GM21576 (cell line): Measurements from ENCODE around the gene GRM7.

Source experiments
- ATAC-seq: cut with Tn5 transposase; IDR thresholded peaks from one replicate; pipeline ENCODE4 v1.9.1; 2021; ENCODE audit warnings: mild to moderate bottlenecking, moderate library complexity; ENCODE audit not compliant: unreplicated experiment

Gene GRM7

DNA sequence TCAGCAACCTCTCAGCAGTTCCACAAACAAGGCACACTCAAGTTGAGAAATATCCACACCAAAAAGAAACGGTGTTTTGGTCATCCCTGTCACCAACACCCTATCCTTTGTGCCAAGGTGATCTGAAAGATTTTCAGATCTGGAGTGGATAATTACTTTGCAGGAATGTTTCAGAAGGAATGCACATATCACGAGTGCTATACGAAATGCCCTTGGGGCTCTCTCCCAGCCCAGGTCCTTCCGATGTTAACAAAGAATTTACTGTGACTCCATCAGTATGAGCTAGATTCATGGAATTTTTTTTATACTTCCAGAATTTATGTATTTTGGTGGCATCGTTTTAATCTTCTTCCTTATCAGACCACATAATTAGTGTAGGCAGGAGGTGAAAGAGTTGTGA is 105.0 kb downstream of the GRM7 start:
- no peak for ATAC-seq

DNA sequence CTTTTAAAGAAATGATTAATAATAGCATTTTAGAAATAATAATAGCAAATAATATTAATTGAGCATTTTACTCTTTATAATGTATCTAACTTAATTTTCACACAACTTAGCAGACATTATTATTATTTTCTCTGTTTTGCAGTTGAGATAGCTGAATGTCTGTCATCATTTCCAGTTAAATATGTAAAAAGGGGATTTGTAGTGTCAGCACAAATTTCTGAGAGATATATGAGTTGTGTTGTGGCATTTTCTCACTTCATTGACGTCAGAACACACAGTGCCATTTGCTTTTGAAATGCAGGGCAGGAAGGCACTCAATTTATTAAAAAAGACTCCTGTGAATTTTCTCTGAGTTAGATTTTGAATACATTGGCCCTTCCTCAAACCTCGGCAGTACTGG is 111.0 kb downstream of the GRM7 start:
- no peak for ATAC-seq

DNA sequence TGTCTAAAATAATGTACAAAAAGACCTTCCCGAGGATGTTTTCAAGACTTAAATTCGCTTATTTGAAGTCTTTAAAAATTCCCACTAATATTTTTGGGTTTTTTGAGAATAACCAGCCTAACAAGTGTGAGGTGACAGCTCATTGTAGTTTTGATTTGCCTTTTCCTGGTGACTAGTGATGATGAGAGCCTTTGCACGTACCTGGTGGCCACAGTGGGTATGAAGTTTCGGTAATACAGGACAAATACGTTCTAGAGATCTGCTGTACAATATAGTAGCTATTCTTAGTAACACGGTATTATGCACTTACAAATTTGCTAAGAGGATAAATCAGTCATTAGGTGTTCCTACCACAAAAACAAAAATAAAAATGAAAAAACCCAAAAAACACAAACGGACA is 124.9 kb downstream of the GRM7 start:
- no peak for ATAC-seq

DNA sequence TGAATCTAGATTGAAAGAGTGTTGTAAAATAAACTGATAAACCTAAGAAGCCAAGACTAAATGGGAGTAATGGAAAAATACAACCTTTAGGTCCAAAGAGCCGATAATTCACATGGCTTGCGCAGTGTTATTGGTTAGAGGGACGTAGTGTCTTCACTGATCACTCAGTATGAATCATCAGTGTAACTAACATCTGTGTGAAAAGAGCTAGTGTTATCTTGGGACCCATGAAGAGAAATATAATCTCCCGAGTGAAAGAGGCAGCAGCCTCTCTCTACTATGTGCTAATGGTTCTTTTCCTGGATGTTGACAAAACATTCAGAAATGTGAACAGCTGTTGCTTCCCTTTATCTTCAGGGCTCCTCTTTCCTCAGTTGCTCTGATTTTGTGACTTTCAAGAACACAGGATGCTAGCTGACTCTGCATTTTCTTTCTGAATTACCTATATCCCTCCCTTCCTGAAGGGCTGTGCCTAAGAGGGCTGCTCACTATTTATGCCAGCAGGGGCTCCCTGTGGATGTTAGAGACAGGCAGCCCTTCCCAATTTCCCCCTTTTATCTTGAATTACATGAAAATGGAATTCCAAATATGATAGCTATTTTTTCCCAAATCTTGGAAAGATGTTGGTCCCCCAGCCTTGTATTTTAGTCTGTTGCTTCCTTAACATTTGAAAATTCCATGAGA is 128.8 kb downstream of the GRM7 start:
- ATAC-seq = no peak

DNA sequence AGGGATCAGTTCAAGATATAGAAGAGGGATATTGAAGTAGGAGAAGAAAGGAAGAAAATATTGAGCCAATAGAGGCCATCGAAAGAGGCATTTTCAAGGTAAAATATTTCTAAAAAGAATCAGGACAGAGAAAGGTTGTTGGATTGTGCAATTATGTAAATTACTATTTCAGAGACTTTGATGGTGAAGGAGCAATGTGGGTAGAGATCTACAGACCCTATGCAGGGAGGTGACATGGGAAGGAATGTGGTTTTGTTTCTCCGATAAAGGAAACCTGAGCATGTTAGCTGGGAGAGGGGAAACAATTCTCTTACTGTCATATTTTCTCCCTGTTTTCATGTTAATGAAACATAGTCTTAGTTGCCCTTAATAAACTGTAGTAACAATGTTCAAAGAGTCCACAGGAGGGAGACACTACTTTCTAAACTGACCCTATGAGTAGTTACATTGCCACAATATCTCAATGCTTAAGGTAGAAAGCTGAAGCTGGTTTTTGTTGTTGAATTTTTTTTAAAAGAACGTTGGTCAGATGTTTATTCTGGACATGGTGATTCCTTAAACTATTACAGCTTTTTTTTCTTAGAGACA is 133.3 kb downstream of the GRM7 start:
- ATAC-seq = no peak

DNA sequence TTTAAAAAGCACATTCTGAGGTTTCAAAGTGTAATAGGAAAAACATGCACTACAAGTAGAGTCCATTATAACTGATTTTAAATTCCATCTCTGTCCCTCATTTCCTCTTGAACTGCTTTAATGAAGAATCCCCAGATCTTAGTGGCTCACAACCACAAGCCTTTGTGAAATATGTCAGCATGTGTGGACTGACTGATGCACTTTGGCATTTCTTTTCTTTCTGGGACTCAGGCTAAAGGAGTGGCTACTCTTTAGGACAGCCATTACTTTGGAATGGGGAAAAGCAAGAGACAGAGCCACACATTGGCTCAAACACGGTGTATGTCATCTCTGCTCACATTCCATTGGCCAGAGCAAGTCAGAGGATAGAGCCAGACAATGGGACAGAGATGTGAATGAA is 139.6 kb downstream of the GRM7 start:
- no peak for ATAC-seq

DNA sequence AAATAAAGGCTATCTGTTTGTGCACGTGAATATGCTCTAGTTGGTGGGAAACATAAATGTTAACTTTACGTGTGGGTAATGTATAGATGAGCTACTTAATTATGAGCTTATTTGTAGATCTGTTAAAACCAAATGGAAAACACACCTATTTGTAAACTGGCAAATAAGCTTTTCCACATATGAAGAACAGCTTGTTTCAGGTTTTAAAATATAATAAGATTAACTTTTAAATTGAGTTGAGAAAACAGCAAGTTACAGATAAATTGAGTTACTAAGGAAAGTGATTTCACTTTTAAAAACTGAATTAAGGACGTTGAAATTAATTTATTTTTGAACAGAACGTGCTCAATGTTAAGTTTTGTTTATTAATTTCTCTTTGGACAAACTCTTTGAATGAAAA is 140.5 kb downstream of the GRM7 start:
- ATAC-seq = no peak

DNA sequence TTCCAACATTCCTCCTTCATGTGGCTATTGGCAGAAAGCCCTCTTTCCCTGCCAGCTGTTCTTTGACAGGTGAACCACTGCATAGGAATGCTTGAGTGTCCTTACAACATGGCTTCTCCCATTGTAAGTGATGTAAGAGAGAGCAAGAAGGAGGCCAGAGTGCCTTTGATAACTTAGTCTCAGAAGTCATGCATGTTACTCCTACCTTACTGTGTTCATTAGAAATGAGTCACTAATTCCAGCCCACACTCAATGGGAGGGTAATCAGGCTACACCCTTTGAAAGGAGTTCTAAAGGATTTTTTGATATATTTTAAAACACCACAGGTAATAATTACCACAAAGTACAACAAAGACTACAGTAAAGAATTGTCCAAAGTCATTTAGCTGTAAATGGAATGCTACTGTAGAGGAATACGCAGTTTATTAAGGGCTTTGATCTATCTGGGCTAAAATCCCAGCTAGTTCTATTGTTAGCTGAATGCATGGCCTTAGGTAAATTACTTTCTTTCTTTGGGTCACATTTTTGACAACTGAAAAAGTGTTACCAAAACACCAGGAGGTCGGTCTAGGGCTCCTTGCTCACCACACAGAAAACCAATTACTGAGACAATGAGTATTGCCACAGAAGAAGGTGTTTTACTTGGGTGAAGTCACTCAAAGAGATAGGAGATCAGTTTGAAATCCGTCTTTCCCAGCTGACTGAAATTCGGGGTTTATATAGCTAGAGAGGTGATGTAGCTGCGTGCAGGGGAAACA is 154.9 kb downstream of the GRM7 start:
- no peak for ATAC-seq

DNA sequence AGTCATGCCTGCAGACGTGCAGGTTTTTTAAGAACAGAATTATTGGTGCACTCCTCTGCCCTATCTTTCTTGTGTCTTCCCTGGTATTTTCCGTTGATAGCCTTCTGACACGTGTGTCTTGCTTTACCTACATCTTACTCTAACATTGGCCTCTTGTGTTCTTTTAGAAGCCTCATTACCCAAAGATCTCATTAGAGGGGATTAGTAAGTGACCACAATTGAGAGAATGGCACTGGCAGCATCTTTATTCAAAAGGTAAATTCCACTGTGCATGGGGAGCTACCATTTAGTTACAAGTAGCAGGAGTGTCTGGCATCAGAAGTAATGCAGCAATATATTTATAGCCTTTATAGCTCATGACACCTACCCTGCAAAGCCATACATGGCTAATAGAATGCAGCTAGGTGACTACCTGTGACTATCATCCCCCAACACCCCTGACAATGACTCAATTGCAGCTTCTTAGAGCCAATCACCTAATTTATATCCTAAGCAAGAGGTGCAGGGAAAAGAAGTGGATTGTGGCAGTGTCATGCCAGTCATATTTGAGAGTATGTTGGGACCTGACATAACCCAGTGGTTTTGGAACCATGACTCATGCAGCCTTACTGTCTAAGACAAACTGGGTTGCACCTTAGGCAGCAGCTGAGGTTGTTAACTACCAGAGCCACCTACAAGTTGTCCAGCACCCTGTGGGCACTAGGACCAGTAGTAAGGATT is 164.8 kb downstream of the GRM7 start:
- ATAC-seq = no peak

DNA sequence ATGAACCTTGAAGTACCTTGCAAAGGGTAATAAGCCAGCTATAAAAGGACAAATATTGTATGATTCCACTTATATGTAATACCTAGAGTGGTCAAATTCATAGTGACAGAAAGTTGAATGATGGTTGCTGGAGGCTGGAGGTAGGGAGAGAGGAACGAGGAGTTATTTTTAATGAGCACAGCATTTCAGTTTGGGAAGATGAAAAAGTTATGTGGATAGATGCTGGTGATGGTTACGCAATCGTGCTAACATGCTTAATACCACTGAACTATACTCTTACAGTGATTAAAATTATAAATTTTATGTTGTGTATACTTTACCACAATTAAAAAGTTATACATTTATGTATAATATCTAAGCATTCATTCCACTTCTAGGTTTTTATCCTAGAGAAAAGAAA is 168.6 kb downstream of the GRM7 start:
- no peak for ATAC-seq

DNA sequence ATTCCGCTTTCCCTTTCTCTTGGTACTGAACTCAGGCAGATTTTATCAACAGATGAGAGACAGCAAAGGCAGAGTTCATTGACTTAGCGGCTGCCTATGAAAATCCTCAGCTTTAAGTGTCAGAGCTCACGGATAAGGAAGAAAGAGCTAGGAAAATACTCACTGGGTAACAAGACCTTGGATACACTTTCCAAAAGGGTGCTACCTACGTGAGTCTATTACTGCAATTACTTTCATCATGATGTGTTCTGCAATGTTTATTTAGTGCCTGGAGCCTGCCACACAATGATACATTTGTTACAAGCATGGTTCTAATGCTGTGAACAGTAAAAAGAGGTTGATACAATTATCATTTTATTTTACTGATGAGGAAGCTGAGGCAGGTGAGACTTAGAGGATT is 177.5 kb downstream of the GRM7 start:
- no peak for ATAC-seq

DNA sequence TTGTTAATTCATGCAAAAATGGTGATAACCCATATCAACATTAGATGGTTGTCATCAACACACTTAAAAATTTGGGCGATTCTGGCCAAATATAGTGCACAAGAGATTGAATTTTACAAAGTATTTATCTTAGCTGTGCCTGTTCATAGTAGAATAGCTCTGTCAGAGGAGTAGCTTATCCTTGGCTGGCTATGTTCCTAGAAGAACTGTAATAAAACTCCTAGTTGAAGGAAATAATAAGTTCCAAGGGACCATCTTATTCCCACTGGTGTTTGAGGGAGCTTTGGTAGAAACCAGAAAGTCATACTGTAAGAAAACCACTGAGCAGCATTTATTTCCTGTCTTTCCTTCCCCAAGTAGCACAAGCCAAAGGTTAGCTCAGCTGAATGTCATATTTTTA is 201.8 kb downstream of the GRM7 start:
- no peak for ATAC-seq

DNA sequence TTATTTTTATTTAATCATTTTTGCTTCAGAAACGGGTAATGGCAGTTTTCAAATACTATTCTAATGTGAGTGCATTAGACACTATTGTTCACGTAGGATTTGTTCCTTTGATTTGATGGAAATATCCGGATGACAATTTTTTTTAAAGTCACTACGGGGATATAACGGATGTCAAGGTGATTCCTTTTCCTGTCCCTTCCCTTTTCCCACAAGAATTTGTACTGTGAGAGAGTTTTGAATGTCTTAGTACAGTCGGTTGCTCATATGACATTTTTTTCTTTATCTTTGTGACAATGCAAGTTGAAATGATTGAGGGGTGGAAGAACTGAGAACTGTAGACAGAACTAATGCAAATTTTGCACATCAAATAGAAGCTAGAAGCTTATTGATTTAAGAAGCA is 209.5 kb downstream of the GRM7 start:
- ATAC-seq = no peak

DNA sequence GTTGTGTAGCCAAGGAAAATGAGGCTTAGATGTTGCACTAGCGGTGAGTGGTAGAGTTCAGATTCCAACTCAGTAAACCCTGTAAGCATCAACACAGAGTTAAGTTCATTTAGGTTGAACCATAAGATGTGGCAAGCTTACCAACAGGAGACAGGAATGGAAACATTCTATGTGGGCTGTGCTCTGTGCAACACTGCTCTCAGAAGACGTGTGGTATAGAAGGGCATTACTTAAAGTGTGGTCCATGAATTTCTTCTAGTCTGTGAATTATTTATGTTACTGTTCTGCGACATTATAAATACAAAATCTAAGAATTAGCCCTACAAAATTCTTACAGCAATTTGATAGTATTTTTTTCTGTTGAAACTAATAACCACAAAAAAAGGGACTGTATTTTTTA is 213.3 kb downstream of the GRM7 start:
- ATAC-seq = no peak

DNA sequence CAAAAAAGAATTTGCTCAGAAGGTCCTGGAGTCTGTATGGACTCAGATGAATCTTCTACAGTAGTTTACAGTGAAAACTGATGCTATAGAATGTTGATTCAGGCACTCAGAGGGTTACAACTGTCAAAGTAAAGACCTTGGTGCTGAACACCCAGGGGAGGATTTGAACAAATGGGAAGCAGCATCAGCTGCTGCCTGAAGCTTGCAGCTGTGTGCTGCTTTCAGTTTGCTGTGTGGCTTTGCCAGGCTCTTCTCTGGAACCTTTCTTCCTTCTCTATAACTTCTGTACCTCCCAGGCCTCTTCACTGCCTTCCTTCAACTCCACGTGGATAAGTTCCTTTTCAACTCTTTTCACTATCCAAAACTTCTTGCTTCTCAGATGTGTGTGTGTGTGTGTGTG is 214.2 kb downstream of the GRM7 start:
- no peak for ATAC-seq

DNA sequence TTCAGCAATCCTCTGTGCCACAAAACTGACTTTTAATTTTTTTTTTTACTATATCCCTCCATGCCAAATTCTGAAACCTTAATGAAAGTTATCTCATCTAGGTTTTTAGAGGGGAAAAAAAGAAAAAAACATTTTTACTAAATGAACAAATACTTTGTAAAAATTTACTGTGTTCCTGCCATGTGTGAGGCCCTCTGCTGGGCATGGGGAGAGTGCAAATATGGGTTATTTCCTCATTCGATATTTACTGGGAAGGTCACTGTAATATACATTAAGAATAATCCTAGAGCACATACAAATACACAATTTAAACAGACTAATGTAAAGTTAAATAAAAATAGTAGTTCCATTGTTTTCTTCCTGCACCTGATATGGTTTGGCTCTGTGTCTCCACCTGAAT is 215.0 kb downstream of the GRM7 start:
- no peak for ATAC-seq

DNA sequence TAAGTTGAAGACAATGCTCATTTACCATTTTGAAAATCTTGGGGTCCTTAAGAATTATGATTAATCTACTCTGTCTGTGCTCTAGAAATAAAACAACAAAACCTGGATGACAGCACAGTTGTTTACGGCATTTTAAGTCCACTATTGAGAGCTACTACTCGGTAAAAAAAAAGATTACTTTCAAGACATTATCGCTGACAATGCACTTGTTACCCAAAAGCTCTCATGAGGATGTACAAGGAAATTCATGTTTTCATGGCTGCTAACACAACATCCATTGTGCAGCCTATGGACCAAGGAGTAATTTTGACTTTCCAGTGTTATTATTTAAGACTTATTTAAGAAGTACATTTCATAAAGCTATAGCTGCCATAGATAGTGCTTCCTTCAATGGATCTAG is 221.3 kb downstream of the GRM7 start:
- ATAC-seq = no peak

DNA sequence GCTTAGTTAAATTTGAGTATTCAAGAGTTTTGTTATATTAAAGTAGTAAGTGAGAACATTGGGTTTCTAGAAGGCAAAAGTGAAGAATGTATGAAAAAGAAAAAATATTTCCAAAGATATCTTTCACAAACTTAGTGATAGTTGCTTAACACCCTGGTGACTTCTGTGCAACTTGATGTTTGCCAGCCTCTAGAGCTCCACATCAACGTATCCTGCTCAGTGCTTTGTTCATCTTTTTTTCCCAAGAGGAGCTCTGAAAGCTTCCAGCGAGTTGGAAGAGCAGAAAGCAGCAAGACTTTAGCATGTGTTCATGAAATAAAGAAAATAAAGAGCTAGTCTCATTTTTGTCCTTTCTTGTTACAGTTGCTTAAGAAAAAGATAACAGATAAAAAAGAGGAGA is 225.5 kb downstream of the GRM7 start:
- no peak for ATAC-seq

DNA sequence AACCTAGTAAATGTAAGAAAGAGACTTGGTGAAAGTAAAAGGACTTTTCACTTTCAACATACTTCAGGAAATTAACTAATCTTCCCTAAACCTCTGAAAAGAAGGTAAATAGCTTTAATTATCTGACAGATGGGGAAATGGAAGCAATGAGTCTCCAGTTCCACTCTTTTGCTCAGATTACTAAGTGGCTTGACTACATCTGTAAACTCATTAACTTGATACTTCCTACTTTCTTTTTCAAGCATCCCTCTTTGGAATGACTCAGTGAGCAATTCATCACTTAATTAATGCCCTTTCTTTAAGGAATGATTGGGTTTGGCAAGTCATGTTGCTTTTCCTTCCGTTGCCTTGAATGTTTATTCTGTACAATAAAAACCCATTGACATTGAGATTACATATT is 234.2 kb downstream of the GRM7 start:
- ATAC-seq = no peak

DNA sequence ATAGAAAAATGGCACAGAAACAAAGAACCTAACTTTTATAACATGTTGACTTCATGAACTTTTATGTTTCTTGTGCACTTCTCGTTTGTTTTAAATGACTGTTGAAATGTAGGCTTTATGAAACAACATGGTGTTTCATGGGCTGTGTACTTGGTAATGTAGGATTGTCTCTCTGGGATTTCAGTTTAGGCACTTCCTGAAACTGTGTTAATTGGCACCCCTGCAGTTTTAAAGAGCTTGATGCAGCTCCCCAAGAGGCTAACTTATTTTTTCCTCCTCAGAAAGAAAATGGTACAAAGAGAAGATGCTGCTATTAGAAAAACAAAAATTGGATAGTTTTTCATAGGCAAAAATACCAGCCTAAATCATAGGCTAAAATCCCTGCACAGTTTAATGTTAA is 239.2 kb downstream of the GRM7 start:
- no peak for ATAC-seq

DNA sequence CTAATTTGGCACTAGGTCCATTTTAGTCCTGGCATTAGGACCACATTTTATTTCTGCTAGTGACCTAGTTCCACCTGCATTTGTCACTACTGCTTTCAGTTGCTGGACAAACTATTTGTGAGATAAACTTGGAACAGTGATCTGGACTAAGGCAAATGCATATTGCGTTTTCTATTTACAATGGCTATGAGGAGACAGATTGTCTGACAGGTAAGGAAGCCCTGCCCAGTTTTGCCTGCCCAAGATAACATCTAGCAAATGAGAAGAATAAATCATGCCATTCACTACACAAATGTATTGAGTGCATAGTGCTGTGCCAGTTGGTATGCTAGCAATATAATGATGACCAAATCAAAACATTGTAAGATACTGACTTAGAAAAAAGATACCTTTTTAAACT is 245.7 kb downstream of the GRM7 start:
- ATAC-seq = no peak

DNA sequence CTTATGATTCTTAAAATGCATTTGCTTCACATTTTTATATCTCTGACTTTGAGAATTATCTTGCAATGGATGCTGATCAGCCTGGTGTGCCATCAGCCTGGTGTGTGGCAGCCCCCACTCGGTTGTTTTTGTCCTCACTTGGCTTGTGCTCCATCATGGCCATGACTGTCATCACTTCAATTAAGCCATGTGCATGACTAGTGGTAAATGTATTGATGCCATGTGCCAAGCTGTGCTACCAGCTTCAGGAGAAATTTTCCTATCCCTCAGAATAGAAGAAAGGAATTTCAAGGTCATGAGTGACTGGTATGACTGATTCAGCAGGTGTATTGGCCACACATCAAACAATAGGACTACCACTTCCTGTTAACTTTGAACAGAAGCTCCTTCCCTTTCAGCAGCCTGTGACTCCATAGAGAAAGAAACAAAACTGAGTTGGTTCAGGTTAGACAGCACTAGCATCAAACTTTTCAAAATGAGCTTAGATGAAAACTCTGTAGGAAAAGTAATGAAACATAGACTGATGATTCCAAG is 251.7 kb downstream of the GRM7 start:
- no peak for ATAC-seq
